Calu3 (cell line): Measurements from ENCODE around the gene TACSTD2. TPM values are rescaled to one million over a fixed set of nuclear protein-coding genes. Genes with fewer than 3 reads are reported as not detected.
"Not testable (repeated sequence)": the region's sequence is repeated elsewhere in the genome, so short reads cannot be mapped to it uniquely, and the experiment has no call there.

ENCODE experiments used
- BruUV-seq: library from RNA; stranded (reverse); fragments of 400-500 nt; replicated peaks from 2 replicates; lab custom pipeline; 2021; lab: Mats Ljungman, UMichigan
- CTCF ChIA-PET: fragments of 300-600 bp; sonication (Branson Sonifier 250); formaldehyde crosslinking; loops from one replicate; lab custom pipeline; 2022; ENCODE audit warnings: antibody characterized with exemption; lab: Charles Lee
- DNase-seq: peaks from one replicate; pipeline ENCODE4 v3.0.0; 2022
- H3K27ac Mint-ChIP-seq: one replicate; pipeline ENCODE4 v1.8.0; 2022; ENCODE audit warnings: mixed read lengths; ENCODE audit not compliant: unreplicated experiment
- H3K27me3 Mint-ChIP-seq: one replicate; pipeline ENCODE4 v1.8.0; 2022; ENCODE audit warnings: mixed read lengths; ENCODE audit not compliant: unreplicated experiment
- H3K36me3 Mint-ChIP-seq: one replicate; pipeline ENCODE4 v1.8.0; 2022; ENCODE audit warnings: mild to moderate bottlenecking, moderate library complexity, mixed read lengths; ENCODE audit not compliant: insufficient read depth, unreplicated experiment
- H3K4me1 Mint-ChIP-seq: one replicate; pipeline ENCODE4 v1.8.0; 2022; ENCODE audit warnings: mild to moderate bottlenecking, low read depth, mixed read lengths; ENCODE audit not compliant: unreplicated experiment
- H3K4me3 Mint-ChIP-seq: one replicate; pipeline ENCODE4 v1.8.0; 2022; ENCODE audit warnings: mild to moderate bottlenecking, low read depth, moderate library complexity, mixed read lengths; ENCODE audit not compliant: unreplicated experiment
- H3K9me3 Mint-ChIP-seq: one replicate; pipeline ENCODE4 v1.8.0; 2022; ENCODE audit warnings: low read depth, mixed read lengths; ENCODE audit not compliant: unreplicated experiment
- intact Hi-C: fragments of 100-400 bp; cut with micrococcal nuclease; formaldehyde crosslinking; loops from one replicate; pipeline ENCODE4 v1.10.0; 2022; ENCODE audit not compliant: unreplicated experiment
- total RNA-seq: library from RNA; stranded (reverse); gene quantifications from 2 replicates; pipeline ENCODE4 v1.2.3, GENCODE V29; 2022
- TF ChIP-seq, protein P1 (sequence below): fragments of 200-600 bp; IDR thresholded peaks from one replicate; pipeline ENCODE4 v1.8.0; 2022; ENCODE audit warnings: antibody characterized with exemption; ENCODE audit not compliant: unreplicated experiment

The TACSTD2 gene
- total RNA-seq, 1 experiment from 2014 or later = 293 TPM

DNA sequence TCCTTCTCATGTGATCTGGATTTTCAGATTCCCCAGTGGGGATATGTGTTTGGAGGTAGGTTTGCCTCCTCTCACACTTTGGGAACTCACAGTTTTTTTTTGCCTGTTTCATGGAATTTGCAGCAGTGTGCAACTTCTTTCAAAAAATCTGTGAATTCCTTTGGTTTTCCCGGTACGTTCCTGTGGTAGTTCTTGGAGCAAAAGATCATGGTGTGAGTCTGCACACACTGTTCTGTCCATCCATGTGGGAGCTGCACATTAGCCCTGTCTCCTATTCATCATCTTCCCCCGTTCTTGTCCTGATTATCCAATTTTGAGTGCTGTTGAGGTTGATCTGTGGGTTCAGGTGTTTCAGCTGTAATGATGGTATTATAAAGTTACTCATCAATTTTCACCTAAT, 30.3 kb upstream of the TACSTD2 start:
- BruUV-seq = no TSS peak
- no peak overlapping the region for H3K27ac Mint-ChIP-seq
- H3K4me1 Mint-ChIP-seq = no peaks in the 10 kb centered on the region
- CTCF ChIA-PET = interaction anchor here (0.7 kb wide), 1 partner anchor 11 kb away, joined by 5 read pairs; no protein-coding TSS in a partner anchor
- H3K4me3 Mint-ChIP-seq = no peak overlapping the region
- intact Hi-C loops = no loop called here
- DNase-seq = no peak
- H3K9me3 Mint-ChIP-seq = peaks cover 3% of the 10 kb centered on the region
- no peaks in the 10 kb centered on the region for H3K27me3 Mint-ChIP-seq
- H3K36me3 Mint-ChIP-seq = no peaks in the 10 kb centered on the region
- TF ChIP-seq, protein P1, sequence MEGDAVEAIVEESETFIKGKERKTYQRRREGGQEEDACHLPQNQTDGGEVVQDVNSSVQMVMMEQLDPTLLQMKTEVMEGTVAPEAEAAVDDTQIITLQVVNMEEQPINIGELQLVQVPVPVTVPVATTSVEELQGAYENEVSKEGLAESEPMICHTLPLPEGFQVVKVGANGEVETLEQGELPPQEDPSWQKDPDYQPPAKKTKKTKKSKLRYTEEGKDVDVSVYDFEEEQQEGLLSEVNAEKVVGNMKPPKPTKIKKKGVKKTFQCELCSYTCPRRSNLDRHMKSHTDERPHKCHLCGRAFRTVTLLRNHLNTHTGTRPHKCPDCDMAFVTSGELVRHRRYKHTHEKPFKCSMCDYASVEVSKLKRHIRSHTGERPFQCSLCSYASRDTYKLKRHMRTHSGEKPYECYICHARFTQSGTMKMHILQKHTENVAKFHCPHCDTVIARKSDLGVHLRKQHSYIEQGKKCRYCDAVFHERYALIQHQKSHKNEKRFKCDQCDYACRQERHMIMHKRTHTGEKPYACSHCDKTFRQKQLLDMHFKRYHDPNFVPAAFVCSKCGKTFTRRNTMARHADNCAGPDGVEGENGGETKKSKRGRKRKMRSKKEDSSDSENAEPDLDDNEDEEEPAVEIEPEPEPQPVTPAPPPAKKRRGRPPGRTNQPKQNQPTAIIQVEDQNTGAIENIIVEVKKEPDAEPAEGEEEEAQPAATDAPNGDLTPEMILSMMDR = no peak

DNA sequence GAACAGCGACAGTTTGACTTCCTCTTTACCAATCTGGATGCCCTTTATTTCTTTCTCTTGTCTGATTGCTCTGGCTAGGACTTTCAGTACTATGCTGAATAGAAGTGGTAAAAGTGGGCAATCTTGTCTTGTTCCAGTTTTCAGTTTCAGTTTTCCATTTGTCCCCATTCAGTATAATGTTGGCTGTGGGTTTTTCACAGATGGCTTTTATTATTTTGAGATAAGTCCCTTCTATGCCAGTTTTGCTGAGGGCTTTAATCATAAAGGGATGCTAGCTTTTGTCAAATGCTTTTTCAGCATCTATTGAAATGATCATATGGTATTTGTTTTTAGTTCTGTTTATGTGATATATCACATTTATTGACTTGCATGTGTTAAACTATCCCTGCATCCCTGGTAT, 24.9 kb upstream of the TACSTD2 start:
- H3K9me3 Mint-ChIP-seq, intact Hi-C loops, H3K4me3 Mint-ChIP-seq, H3K27ac Mint-ChIP-seq, H3K4me1 Mint-ChIP-seq, H3K27me3 Mint-ChIP-seq, BruUV-seq, H3K36me3 Mint-ChIP-seq, DNase-seq: not testable (repeated sequence)
- CTCF ChIA-PET = interaction anchor here (0.6 kb wide), 1 partner anchor 429 kb away, joined by 6 read pairs; no protein-coding TSS in a partner anchor

DNA sequence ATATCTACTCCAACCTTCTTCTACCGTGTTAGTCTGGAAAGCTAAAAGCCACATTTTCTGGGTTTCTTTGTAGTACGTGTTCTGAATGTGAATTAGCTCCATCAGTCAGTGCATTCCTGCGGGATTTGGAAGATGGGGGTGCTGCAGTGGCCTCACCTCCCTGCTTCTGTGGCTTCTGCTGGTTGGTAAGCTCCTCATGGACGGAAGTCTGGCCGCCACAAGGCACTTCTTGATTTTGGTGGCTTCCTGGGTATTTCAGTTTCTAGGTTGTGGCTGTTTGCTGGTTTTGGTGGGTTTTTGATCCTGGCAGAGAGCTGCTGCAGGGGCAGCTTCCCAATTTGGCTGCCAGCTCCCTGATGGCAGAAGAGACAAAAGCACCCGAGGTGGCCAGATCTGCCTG, 20.9 kb upstream of the TACSTD2 start:
- intact Hi-C loops = no loop called here
- Mint-ChIP-seq H3K4me3 (no peak overlapping the region), H3K27ac (no peak overlapping the region), H3K27me3 (no peaks in the 10 kb centered on the region), H3K9me3 (peaks cover 2% of the 10 kb centered on the region), H3K4me1 (peaks cover 16% of the 10 kb centered on the region), H3K36me3 (no peaks in the 10 kb centered on the region)
- TF ChIP-seq, protein P1 = no peak
- CTCF ChIA-PET = no interaction called here
- no TSS peak for BruUV-seq
- no peak for DNase-seq

DNA sequence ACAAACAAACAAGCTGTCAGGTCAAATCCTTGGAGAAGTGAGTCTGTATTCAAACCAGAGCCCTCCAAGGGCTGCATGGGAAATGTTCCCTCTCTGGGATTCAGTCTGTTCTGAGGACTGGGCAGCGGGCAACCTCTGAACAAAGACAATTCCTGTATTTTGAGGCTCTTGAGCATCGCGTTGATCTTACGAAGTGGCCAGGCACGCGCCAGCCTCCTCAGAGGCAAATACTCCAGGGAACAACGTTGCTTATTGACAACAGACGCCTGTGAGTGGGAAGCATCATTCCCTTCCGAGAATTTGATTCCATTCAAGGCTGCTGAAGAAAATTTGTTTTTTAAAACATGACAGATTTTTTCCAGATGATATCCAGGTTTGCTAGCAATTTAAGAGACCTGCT, 20.0 kb upstream of the TACSTD2 start:
- no peak for DNase-seq
- Mint-ChIP-seq H3K4me1 (peaks cover 25% of the 10 kb centered on the region), H3K4me3 (no peak overlapping the region), H3K27me3 (no peaks in the 10 kb centered on the region), H3K9me3 (peaks cover 2% of the 10 kb centered on the region), H3K36me3 (no peaks in the 10 kb centered on the region), H3K27ac (no peak overlapping the region)
- CTCF ChIA-PET = no interaction called here
- intact Hi-C loops = no loop called here
- BruUV-seq = no TSS peak
- TF ChIP-seq, protein P1 = no peak

DNA sequence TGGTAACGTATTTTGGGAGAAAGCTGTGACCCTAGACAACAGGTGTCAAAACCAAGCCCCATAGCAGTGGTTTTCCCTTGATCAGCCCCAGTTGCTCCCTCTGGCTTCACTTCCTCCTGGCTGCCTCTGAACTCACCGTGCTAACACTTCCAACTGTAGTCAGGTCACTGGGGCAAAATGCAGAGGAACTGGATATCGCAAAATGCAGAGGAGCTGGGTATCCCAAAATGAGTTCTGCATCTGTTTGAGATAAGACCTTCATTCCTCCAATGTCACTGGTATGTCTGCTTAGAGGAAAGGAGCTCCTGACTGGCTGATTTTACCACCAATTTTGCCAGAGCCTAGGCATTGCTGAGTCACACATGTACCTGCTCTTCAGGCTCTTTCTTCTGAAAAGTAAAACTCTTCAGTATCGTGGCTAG, 19.6 kb upstream of the TACSTD2 start:
- Mint-ChIP-seq H3K9me3 (peaks cover 2% of the 10 kb centered on the region), H3K4me1 (peaks cover 28% of the 10 kb centered on the region), H3K36me3 (no peaks in the 10 kb centered on the region), H3K27ac (no peak overlapping the region), H3K4me3 (no peak overlapping the region), H3K27me3 (no peaks in the 10 kb centered on the region)
- DNase-seq = no peak
- TF ChIP-seq, protein P1 = no peak
- CTCF ChIA-PET = interaction anchor here (0.7 to 1.1 kb wide), 2 partner anchors 12 to 357 kb away, joined by 3 read pairs; no protein-coding TSS in a partner anchor
- BruUV-seq = no TSS peak
- intact Hi-C loops = no loop called here
